ENCODE results near the gene TMPO. TPM values are rescaled to one million over a fixed set of nuclear protein-coding genes. Genes with fewer than 3 reads are reported as not detected.

Gene TMPO
- total RNA-seq, 1 experiment from 2014 or later, result 202 TPM

- Mint-ChIP-seq H3K9me3 (no peaks in the 10 kb centered on the region), H3K27me3 (ENCODE audit: low read depth) (no peaks in the 10 kb centered on the region; the same call in 1 of the 2 replicates), H3K36me3 (ENCODE audit: insufficient read depth in 1 of 3, low read depth in 3 of 3) (no peaks in the 10 kb centered on the region), H3K4me1 (no peaks in the 10 kb centered on the region), H3K4me3 (no peak overlapping the region), H3K27ac (no peak overlapping the region)
- Histone ChIP-seq H4K5ac (ENCODE audit: insufficient read length, low read depth, low read length) (no peak overlapping the region), H2BK15ac (ENCODE audit: low read depth, low read length) (no peak overlapping the region), H3K23ac (ENCODE audit: insufficient read length, low read depth, low read length) (no peak overlapping the region), H3K4me2 (ENCODE audit: insufficient read depth, insufficient read length, low read length) (no peak overlapping the region), H3K18ac (ENCODE audit: insufficient read length, low read depth, low read length) (no peak overlapping the region), H2AFZ (ENCODE audit: low read length) (no peak overlapping the region), H3K14ac (ENCODE audit: insufficient read depth, low read length) (no peak overlapping the region), H4K91ac (ENCODE audit: insufficient read length, low read depth, low read length) (no peak overlapping the region), H3K4me1 (ENCODE audit: insufficient read depth, low read length) (no peaks in the 10 kb centered on the region), H4K8ac (replicated peaks; ENCODE audit: insufficient read length, low read depth, low read length) (no peak overlapping the region), H3K9ac (ENCODE audit: extremely low read depth, insufficient read length, low read length) (no peak overlapping the region), H2BK12ac (ENCODE audit: insufficient read length, low read depth, low read length) (no peak overlapping the region), H3K27me3 (ENCODE audit: insufficient read depth, low read length) (no peaks in the 10 kb centered on the region), H3K79me2 (ENCODE audit: insufficient read depth, low read length) (no peaks in the 10 kb centered on the region), H2BK20ac (ENCODE audit: low read depth, low read length, poor library complexity, severe bottlenecking) (no peak overlapping the region), H4K20me1 (ENCODE audit: control insufficient read depth, insufficient read depth, insufficient read length) (no peaks in the 10 kb centered on the region), H3T11ph (ENCODE audit: low read length) (no peak overlapping the region), H3K23me2 (ENCODE audit: insufficient read length, low read depth, low read length, poor library complexity, severe bottlenecking) (no peaks in the 10 kb centered on the region), H2BK5ac (ENCODE audit: insufficient read length, low read length) (no peak overlapping the region), H3K27ac (ENCODE audit: insufficient read length, low read depth, low read length) (no peak overlapping the region), H3K56ac (ENCODE audit: insufficient read length, low read depth, low read length) (no peak overlapping the region), H3K4ac (ENCODE audit: low read depth, low read length) (no peak overlapping the region), H3K79me1 (ENCODE audit: insufficient read depth, low read depth, low read length, poor library complexity, severe bottlenecking) (no peaks in the 10 kb centered on the region), H2BK120ac (ENCODE audit: low read depth, low read length, poor library complexity, severe bottlenecking) (no peak overlapping the region), H3K9me3 (ENCODE audit: control insufficient read depth, low read depth, low read length) (no peaks in the 10 kb centered on the region), H2AK5ac (ENCODE audit: insufficient read length, low read length) (no peak overlapping the region)
- DNase-seq, result no peak
- no CpG with 5 or more reads among the region's 5 CpGs for WGBS (ENCODE audit: extremely low coverage, insufficient read length, low lambda C conversion rate)
- no peak for TF ChIP-seq CTCF (conservative IDR thresholded peaks at IDR 0.05)
Measured at GRCh38 chr12:98587084-98587483, 71.7 kb downstream of the TMPO start.
